ENCODE measurements around the gene KISS1R. TPM values are rescaled to one million over a fixed set of nuclear protein-coding genes. Genes with fewer than 3 reads are reported as not detected.

KISS1R gene
- total and polyA plus RNA-seq, 12 donors = 0.25 to 0.44 TPM; not detected in 10

GRCh38 chr19:879711-880438, 37.3 kb upstream of the KISS1R start:
- no peak for DNase-seq
- 82 to 93% (median 89%) methylated on average over 23 to 37 of the region's 37 CpGs for WGBS, 4 donors
- intact Hi-C loops (cut with DNase I) = no loop called here
- TF ChIP-seq, protein P1, sequence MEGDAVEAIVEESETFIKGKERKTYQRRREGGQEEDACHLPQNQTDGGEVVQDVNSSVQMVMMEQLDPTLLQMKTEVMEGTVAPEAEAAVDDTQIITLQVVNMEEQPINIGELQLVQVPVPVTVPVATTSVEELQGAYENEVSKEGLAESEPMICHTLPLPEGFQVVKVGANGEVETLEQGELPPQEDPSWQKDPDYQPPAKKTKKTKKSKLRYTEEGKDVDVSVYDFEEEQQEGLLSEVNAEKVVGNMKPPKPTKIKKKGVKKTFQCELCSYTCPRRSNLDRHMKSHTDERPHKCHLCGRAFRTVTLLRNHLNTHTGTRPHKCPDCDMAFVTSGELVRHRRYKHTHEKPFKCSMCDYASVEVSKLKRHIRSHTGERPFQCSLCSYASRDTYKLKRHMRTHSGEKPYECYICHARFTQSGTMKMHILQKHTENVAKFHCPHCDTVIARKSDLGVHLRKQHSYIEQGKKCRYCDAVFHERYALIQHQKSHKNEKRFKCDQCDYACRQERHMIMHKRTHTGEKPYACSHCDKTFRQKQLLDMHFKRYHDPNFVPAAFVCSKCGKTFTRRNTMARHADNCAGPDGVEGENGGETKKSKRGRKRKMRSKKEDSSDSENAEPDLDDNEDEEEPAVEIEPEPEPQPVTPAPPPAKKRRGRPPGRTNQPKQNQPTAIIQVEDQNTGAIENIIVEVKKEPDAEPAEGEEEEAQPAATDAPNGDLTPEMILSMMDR (IDR thresholded peaks at IDR 0.05) = no peak
- no peak for TF ChIP-seq POLR2A (IDR thresholded peaks at IDR 0.05)
- Histone ChIP-seq H3K27ac (no peak overlapping the region), H3K4me1 (replicated peaks in 1 of 2) (no peaks in the 10 kb centered on the region), H3K9me3 (replicated peaks in 1 of 3) (no peaks in the 10 kb centered on the region), H3K4me3 (no peak overlapping the region), H3K27me3 (no peaks in the 10 kb centered on the region), H3K36me3 (replicated peaks in 1 of 2) (peaks cover 0 to 41% of the 10 kb centered on the region in 2 donors)

DNA sequence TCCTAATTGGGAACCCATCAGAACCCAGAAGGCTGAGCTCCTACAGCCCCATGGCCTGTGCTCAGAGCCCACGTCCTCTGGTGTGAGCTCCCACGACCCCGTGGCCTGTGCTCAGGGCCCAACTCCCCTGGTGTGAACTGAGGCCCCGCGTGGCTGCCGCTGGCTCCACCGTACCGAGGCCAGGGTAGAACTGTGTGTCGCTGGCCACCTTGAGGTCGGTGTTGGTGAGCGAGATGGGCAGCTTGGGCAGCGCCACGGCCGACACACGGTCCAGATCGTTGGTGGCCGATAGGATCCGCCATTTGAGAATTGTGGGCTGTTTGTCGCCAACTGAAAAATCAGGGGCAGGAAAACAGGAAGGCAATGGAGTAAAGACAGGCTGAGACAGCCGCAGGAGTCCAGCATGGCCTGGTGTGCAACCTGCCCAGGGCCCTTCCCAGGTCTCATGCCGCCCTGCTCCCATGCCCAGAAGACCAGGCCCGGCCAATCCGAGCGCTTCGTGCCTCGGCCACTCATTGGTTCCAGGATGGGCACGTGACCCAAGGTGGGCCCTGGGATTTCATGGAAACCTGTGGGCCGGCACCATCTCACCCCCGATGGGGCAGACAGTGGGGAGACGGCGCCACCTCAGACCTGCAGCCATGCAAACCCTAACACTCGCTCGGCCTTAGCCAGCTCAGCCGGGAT, 35.6 kb upstream of the KISS1R start:
- no peak overlapping the region for H3K4me3 ChIP-seq

DNA sequence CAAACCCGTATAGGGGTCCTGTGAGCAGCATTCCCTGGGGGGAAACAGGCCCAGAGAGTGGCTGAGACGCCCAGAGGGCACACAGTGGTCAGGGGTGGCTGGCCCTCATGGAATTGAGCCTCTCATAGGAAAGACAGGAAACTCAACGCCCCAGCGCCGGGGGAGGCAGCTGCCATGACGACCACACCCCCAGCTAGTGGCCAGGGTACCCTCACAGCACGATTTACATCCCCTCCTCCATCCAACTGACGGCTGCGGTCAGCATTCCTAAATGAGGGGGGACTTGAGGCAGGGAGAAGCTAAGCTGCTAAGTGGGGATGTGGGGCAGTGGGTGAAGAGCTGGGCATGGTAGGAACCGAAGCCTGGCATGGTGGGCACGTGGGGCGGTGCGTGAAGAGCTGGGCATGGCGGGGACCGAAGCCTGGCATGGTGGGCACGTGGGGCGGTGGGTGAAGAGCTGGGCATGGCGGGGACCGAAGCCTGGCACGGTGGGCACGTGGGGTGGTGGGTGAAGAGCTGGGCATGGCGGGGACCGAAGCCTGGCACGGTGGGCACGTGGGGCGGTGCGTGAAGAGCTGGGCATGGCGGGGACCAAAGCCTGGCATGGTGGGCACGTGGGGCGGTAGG, 34.1 kb upstream of the KISS1R start:
- DNase-seq = no peak
- Histone ChIP-seq H3K36me3 (replicated peaks in 1 of 2) (peaks cover 0 to 58% of the 10 kb centered on the region in 2 donors), H3K4me3 (no peak overlapping the region), H3K27me3 (no peaks in the 10 kb centered on the region), H3K9me3 (replicated peaks in 1 of 3) (no peaks in the 10 kb centered on the region), H3K4me1 (replicated peaks in 1 of 2) (no peaks in the 10 kb centered on the region), H3K27ac (no peak overlapping the region)
- TF ChIP-seq POLR2A (IDR thresholded peaks at IDR 0.05) = no peak
- TF ChIP-seq, protein P1 (IDR thresholded peaks at IDR 0.05) = no peak
- intact Hi-C loops (cut with DNase I) = no loop called here
- 86 to 92% (median 91%) methylated on average over 10 to 27 of the region's 30 CpGs for WGBS, 4 donors

More for the DNA sequence above, 35.6 kb upstream of the KISS1R start:
- H3K27ac ChIP-seq = no peak overlapping the region
- no peaks in the 10 kb centered on the region for H3K4me1 ChIP-seq (replicated peaks in 1 of 2)
- no peaks in the 10 kb centered on the region for H3K27me3 ChIP-seq
- TF ChIP-seq, protein P1 (IDR thresholded peaks at IDR 0.05) = no peak
- TF ChIP-seq POLR2A (IDR thresholded peaks at IDR 0.05) = no peak
- 96 to 98% (median 97%) methylated on average over 25 to 34 of the region's 34 CpGs for WGBS, 4 donors
- intact Hi-C loops (cut with DNase I) = no loop called here
- no peaks in the 10 kb centered on the region for H3K9me3 ChIP-seq (replicated peaks in 1 of 3)
- peaks cover 0 to 56% of the 10 kb centered on the region in 2 donors for H3K36me3 ChIP-seq (replicated peaks in 1 of 2)
- DNase-seq = no peak

GRCh38 chr19:883661-884211, 33.4 kb upstream of the KISS1R start:
- no peak overlapping the region for H3K27ac ChIP-seq
- DNase-seq = no peak
- H3K27me3 ChIP-seq = no peaks in the 10 kb centered on the region
- H3K9me3 ChIP-seq (replicated peaks in 1 of 3) = no peaks in the 10 kb centered on the region
- intact Hi-C loops (cut with DNase I) = no loop called here
- H3K4me3 ChIP-seq = no peak overlapping the region
- peaks cover 0 to 62% of the 10 kb centered on the region in 2 donors for H3K36me3 ChIP-seq (replicated peaks in 1 of 2)
- no peaks in the 10 kb centered on the region for H3K4me1 ChIP-seq (replicated peaks in 1 of 2)
- 82 to 95% (median 92%) methylated on average over 7 to 22 of the region's 22 CpGs for WGBS, 4 donors
- TF ChIP-seq, protein P1 (IDR thresholded peaks at IDR 0.05) = no peak
- no peak for TF ChIP-seq POLR2A (IDR thresholded peaks at IDR 0.05)

Data from adrenal gland (tissue), 12 donors.